Measurements from ENCODE around the gene CD84. TPM values are rescaled to one million over a fixed set of nuclear protein-coding genes. Genes with fewer than 3 reads are reported as not detected.
A peak's percentile ranks its signal among the peaks of the same experiment; 100 is the strongest.

The CD84 gene
- total and polyA plus RNA-seq, 2 donors (not counting 1 experiment from before 2014, with no cell fraction given), result 19.8 to 63.9 TPM

GRCh38 chr1:160581961-160582360, 2.7 kb upstream of the CD84 start:
- no peak for TF ChIP-seq CTCF (IDR thresholded peaks at IDR 0.05)
- Mint-ChIP-seq H3K4me3 (no peak overlapping the region), H3K9me3 (ENCODE audit: insufficient read depth) (peaks cover 4% of the 10 kb centered on the region), H3K4me1 (peaks cover 34% of the 10 kb centered on the region), H3K27ac (no peak overlapping the region), H3K27me3 (no peaks in the 10 kb centered on the region)
- Histone ChIP-seq H3K4me1 (ENCODE audit: control insufficient read depth in 2 of 2, insufficient read depth in 2 of 2, low read length in 2 of 2) (peaks cover 24 to 26% of the 10 kb centered on the region in 2 donors), H3K4me3 (ENCODE audit: control extremely low read depth in 1 of 5, extremely low read depth in 1 of 5, insufficient read depth in 1 of 5, low read depth in 2 of 5, low read length in 4 of 5) (no peak overlapping the region), H3K27ac (ENCODE audit: low read length in 2 of 2) (no peak overlapping the region), H3K36me3 (replicated peaks in 1 of 2; ENCODE audit: control extremely low read depth in 1 of 2, control insufficient read depth in 1 of 2, extremely low read depth in 1 of 2, insufficient read depth in 2 of 2, low read length in 1 of 2) (no peaks in the 10 kb centered on the region), H2AFZ (ENCODE audit: insufficient read depth, low read depth, low read length, poor library complexity, severe bottlenecking) (no peak overlapping the region), H3K4me2 (replicated peaks; ENCODE audit: low read depth, low read length, poor library complexity, severe bottlenecking) (no peak overlapping the region), H3K27me3 (replicated peaks in 1 of 4; ENCODE audit: control extremely low read depth in 1 of 4, control insufficient read depth in 3 of 4, insufficient read depth in 4 of 4, low read length in 3 of 4) (no peaks in the 10 kb centered on the region), H4K20me1 (ENCODE audit: control insufficient read depth, insufficient read depth, low read length, poor library complexity, severe bottlenecking) (no peaks in the 10 kb centered on the region), H3K9ac (ENCODE audit: low read length) (no peak overlapping the region), H3K9me3 (ENCODE audit: control extremely low read depth in 1 of 3, control insufficient read depth in 2 of 3, insufficient read depth in 1 of 3, low read length in 2 of 3) (no peaks in the 10 kb centered on the region), H3K79me2 (ENCODE audit: control insufficient read depth, insufficient read depth, low read length) (peaks cover 32% of the 10 kb centered on the region)
- intact Hi-C loops (cut with micrococcal nuclease), result no loop called here
- no CpG with 5 or more reads among the region's 2 CpGs for WGBS (ENCODE audit: insufficient coverage)
- ChIA-PET CTCF (no interaction called here), POLR2A (no interaction called here)
- no peak for DNase-seq
- ATAC-seq (ENCODE audit: low read depth), result no peak

GRCh38 chr1:160580221-160580812, 1.0 kb upstream of the CD84 start:
- CTCF ChIA-PET, result interaction anchor here (0.9 to 3.4 kb wide), 6 partner anchors 17 to 31 kb away, joined by 3 to 11 read pairs (median 4); no protein-coding TSS in a partner anchor

More at GRCh38 chr1:160580221-160580812, 1.0 kb upstream of the CD84 start:
- H3K4me3 Mint-ChIP-seq, result peak overlapping the region; percentile 10
- Histone ChIP-seq H3K9ac (ENCODE audit: low read length) (no peak overlapping the region), H3K36me3 (replicated peaks in 1 of 2; ENCODE audit: control extremely low read depth in 1 of 2, control insufficient read depth in 1 of 2, extremely low read depth in 1 of 2, insufficient read depth in 2 of 2, low read length in 1 of 2) (no peaks in the 10 kb centered on the region), H3K4me3 (ENCODE audit: control extremely low read depth in 1 of 5, extremely low read depth in 1 of 5, insufficient read depth in 1 of 5, low read depth in 2 of 5, low read length in 4 of 5) (no peak overlapping the region), H4K20me1 (ENCODE audit: control insufficient read depth, insufficient read depth, low read length, poor library complexity, severe bottlenecking) (no peaks in the 10 kb centered on the region), H3K27me3 (replicated peaks in 1 of 4; ENCODE audit: control extremely low read depth in 1 of 4, control insufficient read depth in 3 of 4, insufficient read depth in 4 of 4, low read length in 3 of 4) (no peaks in the 10 kb centered on the region), H3K4me1 (ENCODE audit: control insufficient read depth in 2 of 2, insufficient read depth in 2 of 2, low read length in 2 of 2) (peaks cover 39 to 43% of the 10 kb centered on the region in 2 donors), H3K27ac (ENCODE audit: low read length in 2 of 2) (no peak overlapping the region), H2AFZ (ENCODE audit: insufficient read depth, low read depth, low read length, poor library complexity, severe bottlenecking) (peak overlapping the region; percentile 26), H3K79me2 (ENCODE audit: control insufficient read depth, insufficient read depth, low read length) (peaks cover 48% of the 10 kb centered on the region), H3K9me3 (ENCODE audit: control extremely low read depth in 1 of 3, control insufficient read depth in 2 of 3, insufficient read depth in 1 of 3, low read length in 2 of 3) (no peaks in the 10 kb centered on the region), H3K4me2 (replicated peaks; ENCODE audit: low read depth, low read length, poor library complexity, severe bottlenecking) (no peak overlapping the region)
- POLR2A ChIA-PET, result interaction anchor here (1.3 kb wide), 1 partner anchor 116 kb away, joined by 3 read pairs; no protein-coding TSS in a partner anchor
- no peaks in the 10 kb centered on the region for H3K27me3 Mint-ChIP-seq
- WGBS (ENCODE audit: insufficient coverage), result no CpG with 5 or more reads among the region's 1 CpG
- intact Hi-C loops (cut with micrococcal nuclease), result no loop called here
- H3K4me1 Mint-ChIP-seq, result peaks cover 49% of the 10 kb centered on the region
- DNase-seq, result no peak
- H3K27ac Mint-ChIP-seq, result peak overlapping the region; percentile 23
- H3K9me3 Mint-ChIP-seq (ENCODE audit: insufficient read depth), result peaks cover 4% of the 10 kb centered on the region
- no peak for TF ChIP-seq EZH2 (IDR thresholded peaks at IDR 0.05; ENCODE audit: borderline replicate concordance, insufficient read depth, low read depth, low read length, poor library complexity, severe bottlenecking)
- no peak for ATAC-seq (ENCODE audit: low read depth)
